ENCODE results near the gene CYP2B6.
A peak's percentile ranks its signal among the peaks of the same experiment; 100 is the strongest.
"Not testable (repeated sequence)": the region's sequence is repeated elsewhere in the genome, so short reads cannot be mapped to it uniquely, and the experiment has no call there.

The CYP2B6 gene

DNA sequence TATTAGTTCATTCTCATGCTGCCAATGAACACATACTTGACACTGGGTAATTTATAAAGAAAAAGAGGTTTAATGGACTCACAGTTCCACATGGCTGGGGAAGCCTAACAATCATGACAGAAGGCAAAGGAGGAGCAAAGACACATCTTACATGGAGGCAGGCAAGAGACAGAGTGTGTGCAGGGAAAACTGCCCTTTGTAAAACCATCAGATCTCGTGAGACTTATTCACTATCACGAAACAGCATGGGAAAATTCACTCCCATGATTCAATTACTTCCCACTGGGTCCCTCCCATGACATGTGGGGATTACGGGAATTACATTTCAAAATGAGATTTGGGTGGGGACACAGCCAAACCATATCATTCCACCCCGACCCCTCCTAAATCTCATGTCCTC, 11.3 kb upstream of the CYP2B6 start:
- DNase-seq (ENCODE audit: insufficient read length, low spot score); FAIRE-seq: not testable (repeated sequence)

DNA sequence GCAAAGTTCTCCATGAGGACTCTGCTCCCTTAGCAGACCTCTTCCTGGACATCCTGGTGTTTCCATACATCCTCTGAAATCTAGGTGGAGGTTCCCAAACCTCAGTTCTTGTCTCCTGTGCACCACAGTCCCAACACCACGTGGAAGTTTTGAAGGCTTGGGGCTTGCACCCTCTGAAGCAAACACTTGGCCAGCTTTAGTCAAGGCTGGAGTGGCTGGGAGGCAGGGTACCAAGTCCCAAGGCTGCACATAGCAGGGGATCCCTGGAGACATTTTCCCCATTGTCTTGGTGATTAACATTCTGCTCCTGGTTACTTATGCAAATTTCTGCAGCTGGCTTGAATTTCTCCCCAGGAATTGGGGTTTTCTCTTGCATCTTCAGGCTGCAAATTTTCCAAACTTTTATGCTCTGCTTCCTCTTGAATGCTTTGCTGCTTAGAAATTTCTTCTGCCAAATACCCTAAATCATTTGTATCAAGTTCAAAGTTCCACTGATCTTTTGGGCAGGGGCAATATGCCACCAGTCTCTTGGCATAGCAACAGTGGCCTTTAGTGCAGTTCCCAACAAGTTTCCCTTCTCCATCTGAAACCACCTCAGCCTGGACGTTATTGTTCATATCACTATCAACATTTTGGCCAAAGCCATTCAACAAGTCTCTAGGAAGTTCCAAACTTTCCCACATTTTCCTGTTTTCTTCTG, 10.2 kb upstream of the CYP2B6 start:
- DNase-seq (ENCODE audit: insufficient read length, low spot score); FAIRE-seq: not testable (repeated sequence)

DNA sequence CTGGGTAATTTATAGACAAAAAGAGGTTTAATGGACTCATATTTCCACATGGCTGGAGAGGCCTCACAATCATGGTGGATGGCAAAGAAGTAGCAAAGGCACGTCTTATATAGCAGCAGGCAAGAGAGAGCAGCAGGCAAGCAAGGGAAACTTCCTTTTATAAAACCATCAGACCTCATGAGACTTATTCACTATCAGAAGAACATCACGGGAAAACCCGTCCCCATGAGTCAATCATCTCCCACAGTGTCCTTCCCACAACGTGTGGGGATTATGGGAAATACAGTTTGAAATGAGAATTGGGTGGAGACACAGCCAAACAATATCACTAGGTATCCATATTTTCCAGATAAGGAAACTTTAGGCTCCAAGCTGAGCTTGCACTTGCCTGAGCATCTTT, 9.5 kb upstream of the CYP2B6 start:
- DNase-seq (ENCODE audit: insufficient read length, low spot score) (no peak), FAIRE-seq (no peak)

GRCh38 chr19:40982594-40983101, 8.4 kb upstream of the CYP2B6 start:
- FAIRE-seq = no peak
- no peak for DNase-seq (ENCODE audit: insufficient read length, low spot score)

GRCh38 chr19:40989453-40989852, 1.6 kb upstream of the CYP2B6 start:
- FAIRE-seq (peak; percentile 77), DNase-seq (ENCODE audit: insufficient read length, low spot score) (no peak)

DNA sequence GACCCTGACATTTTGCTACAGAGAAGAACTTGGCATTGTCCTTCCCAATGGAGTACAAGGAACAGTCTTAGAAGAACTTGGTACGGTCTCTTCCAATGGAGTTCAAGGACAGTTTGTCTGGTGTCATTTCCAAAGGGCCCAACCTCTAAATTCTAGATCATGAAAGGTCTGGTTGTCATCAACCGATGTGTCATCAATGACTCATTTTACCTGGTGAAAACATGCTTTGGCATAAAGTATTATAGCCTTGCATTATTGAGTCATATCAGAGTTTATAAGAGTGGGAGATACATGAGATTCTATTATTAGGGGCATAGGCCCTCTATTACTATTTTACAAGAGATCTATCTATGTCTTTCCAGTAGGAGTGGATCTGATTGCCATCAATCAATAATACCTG, 4.3 kb downstream of the CYP2B6 start:
- DNase-seq (ENCODE audit: insufficient read length, low spot score) (no peak), FAIRE-seq (no peak)

- not testable (repeated sequence) for FAIRE-seq
These were observed 7.9 kb downstream of the CYP2B6 start for GRCh38 chr19:40999018-40999417.

GRCh38 chr19:41000310-41000737, 9.2 kb downstream of the CYP2B6 start:
- FAIRE-seq = no peak
- DNase-seq (ENCODE audit: insufficient read length, low spot score) = no peak

More at GRCh38 chr19:40999018-40999417, 7.9 kb downstream of the CYP2B6 start:
- not testable (repeated sequence) for DNase-seq (ENCODE audit: insufficient read length, low spot score)

DNA sequence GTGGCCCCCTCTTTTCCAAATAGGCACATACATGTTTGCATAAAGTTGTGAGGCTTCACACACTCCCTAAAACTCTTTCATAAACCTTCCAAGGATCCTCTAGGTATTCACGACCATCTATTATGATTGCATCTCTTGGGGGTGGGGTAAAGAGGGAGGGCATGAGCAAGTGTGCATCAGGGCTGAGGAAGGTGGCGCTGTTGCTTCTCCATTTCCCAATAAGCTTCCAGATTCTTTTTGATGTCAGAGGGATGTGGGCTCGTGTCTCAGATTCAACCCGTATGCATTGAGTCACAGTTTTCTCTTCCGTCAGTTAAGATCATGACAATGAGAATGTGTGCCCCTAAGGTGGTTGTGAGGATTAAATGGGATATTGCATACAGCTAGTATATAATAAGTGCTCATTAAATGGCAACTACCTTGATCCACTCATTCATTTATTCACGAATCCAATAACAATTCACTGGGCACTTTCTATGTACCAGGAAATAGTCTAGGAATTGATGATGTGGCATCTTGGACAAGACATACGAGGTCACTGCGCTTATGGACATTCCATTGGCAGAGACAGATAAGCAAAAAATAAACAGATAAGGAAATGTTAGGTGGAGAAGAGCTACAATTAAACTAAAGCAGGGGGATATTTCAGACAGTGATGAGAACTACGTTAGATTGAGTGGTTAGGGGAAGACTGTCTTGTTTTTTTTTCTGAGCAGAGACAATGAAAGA, 10.3 kb downstream of the CYP2B6 start:
- no peak for FAIRE-seq
- DNase-seq (ENCODE audit: insufficient read length, low spot score) = no peak

DNA sequence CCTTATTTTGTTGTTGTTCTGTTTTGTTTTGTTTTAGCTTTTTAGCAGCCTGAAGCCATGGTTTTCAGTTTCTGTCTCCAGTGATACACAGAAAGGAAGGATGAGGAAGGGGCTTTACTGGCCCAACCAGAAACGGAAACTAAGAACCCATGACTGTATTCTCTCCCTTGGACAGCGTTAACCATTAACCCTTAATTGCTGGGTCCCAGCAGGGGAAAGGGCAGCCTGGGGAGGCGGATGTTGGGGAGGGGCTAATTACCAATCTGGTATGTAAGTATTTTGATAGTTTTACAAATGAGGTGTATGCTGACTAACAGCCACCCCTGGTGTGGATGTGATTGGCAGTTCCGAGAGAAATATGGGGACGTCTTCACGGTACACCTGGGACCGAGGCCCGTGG, 12.6 kb downstream of the CYP2B6 start:
- DNase-seq (ENCODE audit: insufficient read length, low spot score); FAIRE-seq: not testable (repeated sequence)

DNA sequence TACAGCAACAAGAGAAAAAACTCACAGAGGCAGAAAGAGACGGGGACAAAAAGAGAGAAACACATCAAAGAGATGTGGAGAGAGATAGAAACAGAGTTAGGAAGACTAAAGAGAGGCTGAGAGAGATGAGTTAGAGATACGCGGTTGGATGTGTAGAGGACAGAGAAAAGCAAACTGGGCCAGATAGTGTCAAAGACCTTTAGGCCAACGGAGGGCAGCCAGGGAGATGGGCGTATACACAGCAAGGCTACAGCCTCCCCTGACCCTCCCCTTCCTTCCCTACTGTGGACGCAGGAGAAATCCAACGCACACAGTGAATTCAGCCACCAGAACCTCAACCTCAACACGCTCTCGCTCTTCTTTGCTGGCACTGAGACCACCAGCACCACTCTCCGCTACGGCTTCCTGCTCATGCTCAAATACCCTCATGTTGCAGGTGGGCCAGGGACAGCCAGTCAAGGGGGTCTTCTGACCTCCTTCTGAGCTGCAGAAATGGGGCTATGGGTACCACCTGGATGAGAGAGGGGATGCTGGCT, 18.7 kb downstream of the CYP2B6 start:
- FAIRE-seq = no peak
- DNase-seq (ENCODE audit: insufficient read length, low spot score) = no peak

- DNase-seq (ENCODE audit: insufficient read length, low spot score) (no peak), FAIRE-seq (no peak)
These were observed 22.3 kb downstream of the CYP2B6 start for GRCh38 chr19:41013359-41013758.

- FAIRE-seq (no peak), DNase-seq (ENCODE audit: insufficient read length, low spot score) (no peak)
These were observed 23.6 kb downstream of the CYP2B6 start for GRCh38 chr19:41014643-41015042.

DNA sequence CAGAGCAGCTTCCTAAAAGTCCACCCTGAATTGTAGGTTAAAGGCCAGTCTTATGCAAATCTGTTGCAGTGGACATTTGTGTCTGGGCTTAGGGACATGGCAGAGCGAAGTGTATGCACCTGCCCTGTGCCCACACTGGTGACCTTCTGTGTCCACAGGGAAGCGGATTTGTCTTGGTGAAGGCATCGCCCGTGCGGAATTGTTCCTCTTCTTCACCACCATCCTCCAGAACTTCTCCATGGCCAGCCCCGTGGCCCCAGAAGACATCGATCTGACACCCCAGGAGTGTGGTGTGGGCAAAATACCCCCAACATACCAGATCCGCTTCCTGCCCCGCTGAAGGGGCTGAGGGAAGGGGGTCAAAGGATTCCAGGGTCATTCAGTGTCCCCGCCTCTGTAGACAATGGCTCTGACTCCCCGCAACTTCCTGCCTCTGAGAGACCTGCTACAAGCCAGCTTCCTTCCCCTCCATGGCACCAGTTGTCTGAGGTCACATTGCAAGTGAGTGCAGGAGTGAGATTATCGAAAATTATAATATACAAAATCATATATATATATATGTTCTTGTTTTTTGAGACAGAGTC, 25.5 kb downstream of the CYP2B6 start:
- DNase-seq (ENCODE audit: insufficient read length, low spot score) (no peak), FAIRE-seq (no peak)

DNA sequence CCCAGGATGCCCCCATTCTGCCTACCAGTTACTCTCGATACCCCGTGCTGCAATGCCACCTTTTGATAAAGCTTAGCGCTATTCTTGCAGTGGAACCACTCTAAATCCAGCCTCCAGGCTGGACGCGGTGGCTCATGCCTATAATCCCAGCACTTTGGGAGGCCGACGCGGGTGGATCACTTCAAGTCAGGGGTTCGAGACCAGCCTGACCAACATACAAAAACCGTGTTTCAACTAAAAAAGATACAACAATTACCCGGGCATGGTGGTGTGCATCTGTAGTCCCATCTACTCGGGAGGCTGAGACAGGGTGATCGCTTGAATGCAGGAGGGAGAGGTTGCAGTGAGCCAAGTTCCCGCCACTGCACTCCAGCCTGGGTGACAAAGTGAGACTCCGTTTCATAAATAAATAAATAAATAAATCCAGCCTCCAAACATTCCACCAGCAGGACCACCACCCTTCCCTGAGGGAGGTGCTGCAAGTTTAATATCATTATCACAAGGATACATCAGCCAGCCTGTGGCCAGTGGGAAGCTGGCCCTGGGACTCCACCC, 27.7 kb downstream of the CYP2B6 start:
- no peak for DNase-seq (ENCODE audit: insufficient read length, low spot score)
- no peak for FAIRE-seq

DNA sequence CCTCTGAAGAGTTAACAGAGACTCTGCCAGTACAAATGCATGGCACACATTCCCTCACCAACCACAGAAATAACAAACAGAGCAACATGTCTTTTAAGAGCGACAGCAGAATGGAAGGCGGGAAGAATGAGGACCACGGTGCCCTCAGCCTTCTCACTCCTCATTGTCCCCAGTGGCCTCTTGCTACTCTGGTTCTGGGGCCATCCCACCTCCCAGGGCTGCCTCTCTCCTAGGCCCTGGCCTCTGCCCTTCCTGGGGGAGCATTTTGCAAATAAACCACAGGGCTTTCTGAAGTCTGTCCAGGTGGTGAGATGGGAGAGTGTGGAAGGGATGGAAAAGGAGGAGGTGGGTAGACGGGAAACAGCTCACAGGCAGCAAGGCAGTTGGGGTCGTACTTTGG, 28.3 kb downstream of the CYP2B6 start:
- FAIRE-seq = no peak
- DNase-seq (ENCODE audit: insufficient read length, low spot score) = no peak

DNA sequence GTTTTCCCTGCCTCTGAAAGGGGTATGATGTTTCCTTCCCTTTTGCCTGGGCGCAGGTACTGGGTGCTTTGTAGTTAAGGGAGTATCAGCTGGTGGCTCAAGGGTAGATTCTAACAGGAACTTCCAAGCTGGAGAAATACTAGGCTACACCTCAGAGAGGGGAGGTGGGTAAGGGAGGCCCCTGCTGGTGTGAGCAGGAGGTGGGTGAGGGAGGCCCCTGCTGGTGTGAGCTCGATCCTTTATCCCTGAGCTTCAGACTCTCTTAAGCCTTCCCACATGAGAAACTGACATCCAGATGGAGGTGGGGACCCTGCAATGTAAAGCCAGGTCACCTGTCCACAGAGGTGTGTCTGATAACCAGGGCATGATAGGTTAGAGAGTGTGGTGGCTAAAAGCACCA, 32.1 kb downstream of the CYP2B6 start:
- FAIRE-seq (no peak), DNase-seq (ENCODE audit: insufficient read length, low spot score) (no peak)

- no peak for FAIRE-seq
These were observed 34.3 kb downstream of the CYP2B6 start for GRCh38 chr19:41025411-41025810.

GRCh38 chr19:41025871-41026270, 34.8 kb downstream of the CYP2B6 start:
- FAIRE-seq (no peak), DNase-seq (ENCODE audit: insufficient read length, low spot score) (no peak)

More at GRCh38 chr19:41025411-41025810, 34.3 kb downstream of the CYP2B6 start:
- DNase-seq (ENCODE audit: insufficient read length, low spot score) = no peak

DNA sequence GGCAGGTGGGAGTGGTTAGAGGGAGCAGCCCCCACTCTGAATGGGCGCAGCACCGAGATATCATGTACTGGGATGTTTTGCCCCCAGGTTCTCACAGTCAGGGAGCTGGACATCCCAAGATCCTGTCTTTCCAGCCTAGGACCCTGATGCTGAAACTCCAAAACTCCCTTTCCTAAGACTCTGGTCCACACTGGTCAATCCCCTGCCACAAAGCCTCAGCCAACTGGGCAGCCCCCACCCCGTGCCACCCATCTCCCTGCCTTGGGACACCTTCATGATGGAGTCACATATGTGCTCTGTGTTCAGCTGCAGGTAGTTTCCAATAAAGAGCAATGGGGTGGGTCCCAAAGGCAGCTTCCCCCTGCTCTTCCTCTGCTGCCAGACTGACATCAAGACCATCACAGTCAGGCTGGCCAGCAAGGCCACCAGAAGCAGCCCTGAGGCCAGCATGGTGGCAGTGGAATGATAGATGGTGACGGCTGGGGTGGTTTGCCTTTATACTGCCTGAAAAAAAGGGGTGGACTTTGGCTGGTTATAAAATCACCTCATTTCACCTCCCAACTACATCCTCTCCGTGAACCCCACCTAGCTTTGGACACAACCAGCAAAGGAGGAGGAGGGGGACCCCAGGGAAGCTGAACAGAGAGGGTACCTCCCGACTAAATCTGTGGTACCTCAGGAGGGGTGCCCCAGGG, 36.3 kb downstream of the CYP2B6 start:
- FAIRE-seq (no peak), DNase-seq (ENCODE audit: insufficient read length, low spot score) (no peak)

Data from HTR-8/SVneo (cell line).